Measurements from ENCODE around the gene SSH2. TPM values are rescaled to one million over a fixed set of nuclear protein-coding genes. Genes with fewer than 3 reads are reported as not detected.
"Not testable (repeated sequence)": the region's sequence is repeated elsewhere in the genome, so short reads cannot be mapped to it uniquely, and the experiment has no call there.

Gene SSH2
- total and polyA plus RNA-seq, 2 donors from 2014 or later: 19.7 to 62.5 TPM

GRCh38 chr17:29866746-29867404 lies 63.2 kb downstream of the SSH2 start:
- no peak for DNase-seq
- FAIRE-seq: no peak
- Histone ChIP-seq H3K4me1 (ENCODE audit: control insufficient read depth in 2 of 3, insufficient read depth in 2 of 3, low read depth in 1 of 3, low read length in 3 of 3) (no peaks in the 10 kb centered on the region), H3K4me3 (ENCODE audit: low read length in 3 of 3) (no peak overlapping the region), H3K27ac (ENCODE audit: low read depth in 2 of 2, low read length in 2 of 2) (no peak overlapping the region), H3K9me3 (ENCODE audit: control insufficient read depth in 2 of 3, insufficient read depth in 1 of 3, low read length in 3 of 3) (no peaks in the 10 kb centered on the region), H3K36me3 (ENCODE audit: control insufficient read depth in 2 of 3, insufficient read depth in 3 of 3, low read length in 3 of 3) (no peaks in the 10 kb centered on the region), H3K27me3 (ENCODE audit: control insufficient read depth, insufficient read depth, low read length) (no peaks in the 10 kb centered on the region), H3K9ac (ENCODE audit: low read length in 3 of 3) (no peak overlapping the region)
- intact Hi-C loops (cut with DNase I): no loop called here
- TF ChIP-seq, protein P1, sequence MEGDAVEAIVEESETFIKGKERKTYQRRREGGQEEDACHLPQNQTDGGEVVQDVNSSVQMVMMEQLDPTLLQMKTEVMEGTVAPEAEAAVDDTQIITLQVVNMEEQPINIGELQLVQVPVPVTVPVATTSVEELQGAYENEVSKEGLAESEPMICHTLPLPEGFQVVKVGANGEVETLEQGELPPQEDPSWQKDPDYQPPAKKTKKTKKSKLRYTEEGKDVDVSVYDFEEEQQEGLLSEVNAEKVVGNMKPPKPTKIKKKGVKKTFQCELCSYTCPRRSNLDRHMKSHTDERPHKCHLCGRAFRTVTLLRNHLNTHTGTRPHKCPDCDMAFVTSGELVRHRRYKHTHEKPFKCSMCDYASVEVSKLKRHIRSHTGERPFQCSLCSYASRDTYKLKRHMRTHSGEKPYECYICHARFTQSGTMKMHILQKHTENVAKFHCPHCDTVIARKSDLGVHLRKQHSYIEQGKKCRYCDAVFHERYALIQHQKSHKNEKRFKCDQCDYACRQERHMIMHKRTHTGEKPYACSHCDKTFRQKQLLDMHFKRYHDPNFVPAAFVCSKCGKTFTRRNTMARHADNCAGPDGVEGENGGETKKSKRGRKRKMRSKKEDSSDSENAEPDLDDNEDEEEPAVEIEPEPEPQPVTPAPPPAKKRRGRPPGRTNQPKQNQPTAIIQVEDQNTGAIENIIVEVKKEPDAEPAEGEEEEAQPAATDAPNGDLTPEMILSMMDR (IDR thresholded peaks at IDR 0.05; ENCODE audit: borderline replicate concordance, extremely low read depth, insufficient read depth): no peak

- H3K4me3 ChIP-seq (ENCODE audit: low read length in 3 of 3): no peak overlapping the region
- H3K4me1 ChIP-seq (ENCODE audit: control insufficient read depth in 2 of 3, insufficient read depth in 2 of 3, low read depth in 1 of 3, low read length in 3 of 3): no peaks in the 10 kb centered on the region
- DNase-seq (no peak), FAIRE-seq (no peak)
- intact Hi-C loops (cut with DNase I): no loop called here
- H3K36me3 ChIP-seq (ENCODE audit: control insufficient read depth in 2 of 3, insufficient read depth in 3 of 3, low read length in 3 of 3): no peaks in the 10 kb centered on the region
- no peaks in the 10 kb centered on the region for H3K9me3 ChIP-seq (ENCODE audit: control insufficient read depth in 2 of 3, insufficient read depth in 1 of 3, low read length in 3 of 3)
- H3K9ac ChIP-seq (ENCODE audit: low read length in 3 of 3): no peak overlapping the region
- no peak overlapping the region for H3K27ac ChIP-seq (ENCODE audit: low read depth in 2 of 2, low read length in 2 of 2)
- H3K27me3 ChIP-seq (ENCODE audit: control insufficient read depth, insufficient read depth, low read length): no peaks in the 10 kb centered on the region
- TF ChIP-seq, protein P1 (IDR thresholded peaks at IDR 0.05; ENCODE audit: borderline replicate concordance, extremely low read depth, insufficient read depth): no peak
These were observed 65.4 kb downstream of the SSH2 start for GRCh38 chr17:29864615-29865014.

- H3K4me1 ChIP-seq (ENCODE audit: control insufficient read depth in 2 of 3, insufficient read depth in 2 of 3, low read depth in 1 of 3, low read length in 3 of 3); H3K9me3 ChIP-seq (ENCODE audit: control insufficient read depth in 2 of 3, insufficient read depth in 1 of 3, low read length in 3 of 3); H3K4me3 ChIP-seq (ENCODE audit: low read length in 3 of 3); H3K27ac ChIP-seq (ENCODE audit: low read depth in 2 of 2, low read length in 2 of 2); H3K36me3 ChIP-seq (ENCODE audit: control insufficient read depth in 2 of 3, insufficient read depth in 3 of 3, low read length in 3 of 3); H3K27me3 ChIP-seq (ENCODE audit: control insufficient read depth, insufficient read depth, low read length); intact Hi-C loops (cut with DNase I); DNase-seq; FAIRE-seq; H3K9ac ChIP-seq (ENCODE audit: low read length in 3 of 3): not testable (repeated sequence)
These were observed 65.9 kb downstream of the SSH2 start for GRCh38 chr17:29864123-29864522.

DNA sequence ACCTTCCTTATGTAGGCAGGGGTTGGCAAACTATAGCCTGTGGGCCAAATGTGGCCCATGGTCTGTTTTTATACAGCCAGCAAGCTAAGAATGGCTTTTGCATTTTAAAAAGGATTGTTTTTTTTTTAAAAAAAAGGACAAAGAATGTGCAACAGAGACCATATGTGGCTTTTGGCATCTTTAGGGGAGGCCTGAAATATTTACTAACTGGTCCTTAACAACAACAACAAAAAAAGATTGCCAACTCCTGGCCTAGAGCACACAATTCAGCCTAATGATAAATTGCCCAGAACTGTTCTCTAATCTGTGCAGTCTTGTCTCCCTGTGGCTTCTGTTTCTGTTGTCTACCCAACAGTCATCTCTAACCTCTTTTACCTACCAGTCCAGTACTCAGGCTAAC lies 67.1 kb downstream of the SSH2 start:
- FAIRE-seq: no peak
- no peaks in the 10 kb centered on the region for H3K27me3 ChIP-seq (ENCODE audit: control insufficient read depth, insufficient read depth, low read length)
- H3K36me3 ChIP-seq (ENCODE audit: control insufficient read depth in 2 of 3, insufficient read depth in 3 of 3, low read length in 3 of 3): no peaks in the 10 kb centered on the region
- intact Hi-C loops (cut with DNase I): no loop called here
- no peak overlapping the region for H3K9ac ChIP-seq (ENCODE audit: low read length in 3 of 3)
- H3K27ac ChIP-seq (ENCODE audit: low read depth in 2 of 2, low read length in 2 of 2): no peak overlapping the region
- TF ChIP-seq, protein P1 (IDR thresholded peaks at IDR 0.05; ENCODE audit: borderline replicate concordance, extremely low read depth, insufficient read depth): no peak
- no peaks in the 10 kb centered on the region for H3K4me1 ChIP-seq (ENCODE audit: control insufficient read depth in 2 of 3, insufficient read depth in 2 of 3, low read depth in 1 of 3, low read length in 3 of 3)
- no peak overlapping the region for H3K4me3 ChIP-seq (ENCODE audit: low read length in 3 of 3)
- H3K9me3 ChIP-seq (ENCODE audit: control insufficient read depth in 2 of 3, insufficient read depth in 1 of 3, low read length in 3 of 3): no peaks in the 10 kb centered on the region
- DNase-seq: no peak

Data from kidney (tissue), 14 donors.